Keratinocyte (primary cell): Measurements from ENCODE around the gene PAK2. TPM values are rescaled to one million over a fixed set of nuclear protein-coding genes. Genes with fewer than 3 reads are reported as not detected.
A peak's percentile ranks its signal among the peaks of the same experiment; 100 is the strongest.
"Not testable (repeated sequence)": the region's sequence is repeated elsewhere in the genome, so short reads cannot be mapped to it uniquely, and the experiment has no call there.

Experiments
- DNase-seq: peaks from one replicate; pipeline ENCODE4 v3.0.0-alpha.2; 2011; ENCODE audit warnings: low read depth, missing footprints, low spot score
- FAIRE-seq: peaks from 2 replicates; lab custom pipeline; 2011; peaks lifted over from hg19 to GRCh38; lab: Jason Lieb, UNC
- H2AFZ ChIP-seq: 2 replicates; pipeline ENCODE4 v1.6.0; 2012; ENCODE audit warnings: low read length, control low read depth, inconsistent platforms; ENCODE audit not compliant: control insufficient read depth
- H3K27ac ChIP-seq: 2 replicates; pipeline ENCODE4 v1.5.1; 2011; ENCODE audit warnings: low read length; ENCODE audit not compliant: control insufficient read depth, insufficient read depth
- H3K27me3 ChIP-seq: 3 replicates; pipeline ENCODE4 v1.6.0; 2011; ENCODE audit warnings: low read length; ENCODE audit not compliant: control insufficient read depth, insufficient read depth; ENCODE audit errors: extremely low read depth
- H3K36me3 ChIP-seq, 2 experiments: 2 replicates in 1 of 2; 3 replicates in 1 of 2; pipeline ENCODE4 v1.5.1; 2011; ENCODE audit warnings: low read length in 2 of 2, mild to moderate bottlenecking in 1 of 2; ENCODE audit not compliant: control insufficient read depth in 2 of 2, insufficient read depth in 2 of 2; ENCODE audit errors: extremely low read depth in 1 of 2
- H3K4me1 ChIP-seq: 3 replicates; pipeline ENCODE4 v1.5.1; 2011; ENCODE audit warnings: low read length; ENCODE audit not compliant: control insufficient read depth, insufficient read depth; ENCODE audit errors: extremely low read depth
- H3K4me2 ChIP-seq: 3 replicates; pipeline ENCODE4 v1.6.0; 2011; ENCODE audit warnings: low read depth, low read length; ENCODE audit not compliant: control insufficient read depth, insufficient read depth; ENCODE audit errors: extremely low read depth
- H3K4me3 ChIP-seq, 3 experiments: fragments of 200-600 bp in 1 of 3; sonication (generic) in 1 of 3; 2 replicates in 2 of 3; 3 replicates in 1 of 3; pipeline ENCODE4 v1.5.1; 2011 to 2016; ENCODE audit warnings: low read length in 3 of 3, mild to moderate bottlenecking in 3 of 3, control low read depth in 2 of 3, inconsistent platforms in 1 of 3, low read depth in 1 of 3, mixed read lengths in 1 of 3, mixed run types in 1 of 3, moderate library complexity in 1 of 3; ENCODE audit not compliant: control insufficient read depth in 2 of 3, insufficient read depth in 2 of 3; ENCODE audit errors: extremely low read depth in 1 of 3
- H3K79me2 ChIP-seq: 2 replicates; pipeline ENCODE4 v1.6.0; 2012; ENCODE audit warnings: low read length; ENCODE audit not compliant: control insufficient read depth, insufficient read depth
- H3K9ac ChIP-seq: 3 replicates; pipeline ENCODE4 v1.6.0; 2011; ENCODE audit warnings: low read length; ENCODE audit not compliant: control insufficient read depth, insufficient read depth; ENCODE audit errors: extremely low read depth
- H3K9me1 ChIP-seq: 3 replicates; pipeline ENCODE4 v1.6.0; 2011; ENCODE audit warnings: low read length; ENCODE audit not compliant: control insufficient read depth, insufficient read depth; ENCODE audit errors: extremely low read depth
- H3K9me3 ChIP-seq: 2 replicates; pipeline ENCODE4 v1.5.1; 2012; ENCODE audit warnings: low read depth, low read length; ENCODE audit not compliant: control insufficient read depth
- H4K20me1 ChIP-seq: 3 replicates; pipeline ENCODE4 v1.6.0; 2011; ENCODE audit warnings: low read length; ENCODE audit not compliant: control insufficient read depth, insufficient read depth; ENCODE audit errors: extremely low read depth
- EZH2 ChIP-seq: IDR thresholded peaks from one replicate; pipeline ENCODE4 v1.6.1; 2012; ENCODE audit warnings: inconsistent platforms, mild to moderate bottlenecking, low read length, moderate library complexity
- dilution Hi-C: fragments of 300-500 bp; cut with MboI; formaldehyde crosslinking; loops from one replicate; pipeline ENCODE4 v1.7.0; 2020; ENCODE audit warnings: low sequenced_read_pairs; ENCODE audit not compliant: extremely low pct_ligation_motif_present
- polyA plus RNA-seq, 5 experiments: library from polyadenylated mRNA; depleted of rRNA in 3 of 5; stranded (reverse) in 3 of 5; stranded (forward) in 1 of 5; unstranded in 1 of 5; fragments of >200 nt; gene quantifications; 1 replicate in 1 of 5; 2 replicates in 3 of 5; 3 replicates in 1 of 5; pipeline versions ENCODE4 v1.2.1 to v1.2.3, GENCODE V29; 2011 to 2012; ENCODE audit warnings: missing spikeins in 2 of 5, low read depth in 1 of 5, low replicate concordance in 1 of 5
- TF ChIP-seq, protein P1 (sequence below), 3 experiments: IDR thresholded peaks in 1 of 3; conservative IDR thresholded peaks in 1 of 3; optimal IDR thresholded peaks in 1 of 3; 2 replicates in 2 of 3; 3 replicates in 1 of 3; pipeline versions ENCODE3 to v1.5.1; 2011; ENCODE audit warnings: low read length in 3 of 3, mild to moderate bottlenecking in 3 of 3, moderate library complexity in 2 of 3, control low read depth in 1 of 3, inconsistent platforms in 1 of 3; ENCODE audit not compliant: insufficient read depth in 2 of 3; ENCODE audit errors: extremely low read depth in 1 of 3

PAK2 gene
- polyA plus RNA-seq, 1 donor (not counting 4 experiments of a cell fraction or from before 2014, with no cell fraction given), result 52.3 TPM

DNA sequence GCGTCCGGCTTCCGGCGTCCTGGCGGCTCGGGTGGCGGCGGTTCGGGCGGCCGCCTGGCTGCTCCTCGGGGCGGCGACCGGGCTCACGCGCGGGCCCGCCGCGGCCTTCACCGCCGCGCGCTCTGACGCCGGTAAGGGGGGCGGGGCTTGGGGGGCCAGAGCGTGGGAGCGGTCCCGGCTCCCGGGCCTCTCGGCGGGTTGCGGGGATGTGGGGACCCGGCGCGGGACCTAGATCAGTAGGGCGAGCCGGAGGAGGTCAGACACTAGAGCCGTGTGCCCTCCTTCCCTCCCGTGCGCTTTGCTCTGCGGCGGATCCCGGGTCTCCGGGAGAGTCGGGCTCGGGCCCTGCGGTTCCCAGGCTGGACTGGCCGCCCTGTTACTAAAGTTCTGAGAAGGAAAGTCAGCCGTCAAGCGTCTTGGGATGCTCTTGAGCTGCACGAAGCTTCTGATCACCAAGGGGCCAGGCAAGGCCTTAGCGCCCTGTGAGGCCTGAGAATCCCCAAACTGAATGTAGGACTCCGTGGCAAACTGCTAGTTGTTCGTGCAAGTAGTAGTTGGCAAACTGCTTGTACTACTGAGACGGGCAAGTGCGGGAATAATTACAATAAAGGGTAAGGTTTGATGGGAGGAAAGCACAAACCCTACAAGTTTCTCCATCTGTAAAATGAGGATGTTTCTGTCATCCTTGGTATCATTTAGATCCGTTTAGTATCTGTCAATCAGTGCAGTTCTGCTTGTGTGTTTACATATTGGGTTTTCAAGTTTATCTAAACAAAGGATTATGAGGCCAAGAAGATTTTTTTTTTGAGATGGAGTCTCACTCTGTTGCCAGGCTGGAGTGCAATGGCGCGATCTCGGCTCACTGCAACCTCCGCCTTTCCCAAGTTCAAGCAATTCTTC is 26.9 kb upstream of the PAK2 start:
- peak overlapping the region; percentile 81 for H3K27ac ChIP-seq
- dilution Hi-C loops, result no loop called here
- peak overlapping the region; percentile 99 for H3K4me2 ChIP-seq
- H3K9ac ChIP-seq, result peak overlapping the region; percentile 91
- no peaks in the 10 kb centered on the region for H3K9me1 ChIP-seq
- no peaks in the 10 kb centered on the region for H3K9me3 ChIP-seq
- peak overlapping the region; percentile 73 to 99 (median 83) for H3K4me3 ChIP-seq
- peak overlapping the region; percentile 98 for H2AFZ ChIP-seq
- peaks cover 0 to 3% of the 10 kb centered on the region in 2 experiments for H3K36me3 ChIP-seq
- no peaks in the 10 kb centered on the region for H4K20me1 ChIP-seq
- FAIRE-seq, result peak; percentile 23
- H3K4me1 ChIP-seq, result peaks cover 21% of the 10 kb centered on the region
- TF ChIP-seq, protein P1, sequence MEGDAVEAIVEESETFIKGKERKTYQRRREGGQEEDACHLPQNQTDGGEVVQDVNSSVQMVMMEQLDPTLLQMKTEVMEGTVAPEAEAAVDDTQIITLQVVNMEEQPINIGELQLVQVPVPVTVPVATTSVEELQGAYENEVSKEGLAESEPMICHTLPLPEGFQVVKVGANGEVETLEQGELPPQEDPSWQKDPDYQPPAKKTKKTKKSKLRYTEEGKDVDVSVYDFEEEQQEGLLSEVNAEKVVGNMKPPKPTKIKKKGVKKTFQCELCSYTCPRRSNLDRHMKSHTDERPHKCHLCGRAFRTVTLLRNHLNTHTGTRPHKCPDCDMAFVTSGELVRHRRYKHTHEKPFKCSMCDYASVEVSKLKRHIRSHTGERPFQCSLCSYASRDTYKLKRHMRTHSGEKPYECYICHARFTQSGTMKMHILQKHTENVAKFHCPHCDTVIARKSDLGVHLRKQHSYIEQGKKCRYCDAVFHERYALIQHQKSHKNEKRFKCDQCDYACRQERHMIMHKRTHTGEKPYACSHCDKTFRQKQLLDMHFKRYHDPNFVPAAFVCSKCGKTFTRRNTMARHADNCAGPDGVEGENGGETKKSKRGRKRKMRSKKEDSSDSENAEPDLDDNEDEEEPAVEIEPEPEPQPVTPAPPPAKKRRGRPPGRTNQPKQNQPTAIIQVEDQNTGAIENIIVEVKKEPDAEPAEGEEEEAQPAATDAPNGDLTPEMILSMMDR (optimal IDR thresholded peaks at IDR 0.05 in 1 of 3, IDR thresholded peaks at IDR 0.05 in 1 of 3, conservative IDR thresholded peaks at IDR 0.05 in 1 of 3; ENCODE audit: extremely low read depth in 1 of 3, insufficient read depth in 2 of 3, low read length in 3 of 3), result no peak
- no peak for TF ChIP-seq EZH2
- peaks cover 11% of the 10 kb centered on the region for H3K79me2 ChIP-seq
- no peaks in the 10 kb centered on the region for H3K27me3 ChIP-seq
- no peak for DNase-seq

DNA sequence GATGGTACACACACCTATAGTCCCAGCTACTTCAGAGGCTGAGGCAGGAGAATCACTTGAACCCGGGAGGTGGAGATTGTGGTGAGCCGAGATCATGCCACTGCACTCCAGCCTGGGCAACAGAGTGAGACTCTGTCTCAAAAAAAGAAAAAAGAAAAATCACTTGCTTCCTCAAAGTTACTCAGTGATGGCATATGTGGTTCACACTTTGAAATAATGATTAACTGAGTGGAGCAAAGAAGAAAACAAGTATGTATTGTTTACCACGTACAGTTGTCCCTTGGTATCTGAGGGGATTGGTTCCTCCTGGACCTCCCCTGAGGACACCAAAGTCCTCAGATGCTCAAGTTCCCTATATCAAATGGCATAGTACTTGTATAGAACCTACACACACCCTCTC is 22.5 kb upstream of the PAK2 start:
- H3K9me3 ChIP-seq, FAIRE-seq, H3K27me3 ChIP-seq, H2AFZ ChIP-seq, H4K20me1 ChIP-seq, H3K27ac ChIP-seq, H3K4me2 ChIP-seq, H3K9ac ChIP-seq, DNase-seq, H3K4me1 ChIP-seq, H3K4me3 ChIP-seq, dilution Hi-C loops, H3K9me1 ChIP-seq: not testable (repeated sequence)
- peaks cover 15% of the 10 kb centered on the region for H3K79me2 ChIP-seq
- H3K36me3 ChIP-seq, result peaks cover 0 to 10% of the 10 kb centered on the region in 2 experiments
